Adipose tissue (tissue), 3 donors: ENCODE results near the gene GOLGA6C. TPM values are rescaled to one million over a fixed set of nuclear protein-coding genes. Genes with fewer than 3 reads are reported as not detected.
"Not testable (repeated sequence)": the region's sequence is repeated elsewhere in the genome, so short reads cannot be mapped to it uniquely, and the experiment has no call there.

Experiments used
- H3K27ac ChIP-seq: one replicate; pipeline ENCODE4 v1.5.1; 2013; ENCODE audit warnings: low read depth, low read length
- WGBS, 3 donors: extraction: QIAGEN DNeasy Blood & Tissue Kit; methylation state at CpG; one replicate each; pipeline ENCODE4 v1.1.7; 2013; 5-methylcytosine and 5-hydroxymethylcytosine counted together
- polyA plus RNA-seq, 3 donors: library from polyadenylated mRNA; stranded (reverse); fragments of 200-250 nt; gene quantifications; one replicate each; pipeline ENCODE4 v1.2.3, GENCODE V29; 2013
- donor health status: healthy with polysubstance abuse.
- donor health status: Bipolar disorder and iron deficiency.
- donor health status: healthy.

The GOLGA6C gene
- polyA plus RNA-seq, 3 donors, result 0.03 TPM; not detected in 2

- 70 to 85% (median 71%) methylated on average over 10 to 11 of the region's 11 CpGs for WGBS, 3 donors
These were observed 20.7 kb upstream of the GOLGA6C start for GRCh38 chr15:75237316-75237982.

GRCh38 chr15:75238150-75238549, 20.0 kb upstream of the GOLGA6C start:
- no peak overlapping the region for H3K27ac ChIP-seq
- 82 to 86% (median 82%) methylated on average over 5 of the region's 5 CpGs for WGBS, 3 donors

More at GRCh38 chr15:75237316-75237982, 20.7 kb upstream of the GOLGA6C start:
- H3K27ac ChIP-seq, result no peak overlapping the region

- 65 to 85% (median 69%) methylated on average over 1 of the region's 1 CpG for WGBS, 3 donors
- not testable (repeated sequence) for H3K27ac ChIP-seq
These were observed 12.4 kb upstream of the GOLGA6C start for GRCh38 chr15:75245741-75246140.

GRCh38 chr15:75248991-75249390, 9.1 kb upstream of the GOLGA6C start:
- WGBS, 3 donors, result 34 to 70% (median 66%) methylated on average over 6 of the region's 6 CpGs
- not testable (repeated sequence) for H3K27ac ChIP-seq

GRCh38 chr15:75249726-75250125, 8.4 kb upstream of the GOLGA6C start:
- H3K27ac ChIP-seq, result no peak overlapping the region
- WGBS, 3 donors, result 69 to 79% (median 69%) methylated on average over 4 of the region's 4 CpGs

GRCh38 chr15:75251343-75251742, 6.8 kb upstream of the GOLGA6C start:
- 80 to 87% (median 85%) methylated on average over 4 of the region's 4 CpGs for WGBS, 3 donors

GRCh38 chr15:75252285-75252684, 5.8 kb upstream of the GOLGA6C start:
- WGBS, 3 donors, result 79 to 89% (median 83%) methylated on average over 4 of the region's 4 CpGs
- not testable (repeated sequence) for H3K27ac ChIP-seq

More at GRCh38 chr15:75251343-75251742, 6.8 kb upstream of the GOLGA6C start:
- not testable (repeated sequence) for H3K27ac ChIP-seq

GRCh38 chr15:75258620-75259343, 648 bp downstream of the GOLGA6C start:
- 72 to 85% (median 84%) methylated on average over 10 to 11 of the region's 16 CpGs for WGBS, 3 donors
- H3K27ac ChIP-seq, result not testable (repeated sequence)

GRCh38 chr15:75259873-75260272, 1.7 kb downstream of the GOLGA6C start:
- not testable (repeated sequence) for H3K27ac ChIP-seq
- no CpG with 5 or more reads among the region's 3 CpGs for WGBS, 3 donors

- H3K27ac ChIP-seq, result not testable (repeated sequence)
- 85 to 93% (median 88%) methylated on average over 3 of the region's 8 CpGs for WGBS, 3 donors
These were observed 15.7 kb downstream of the GOLGA6C start for GRCh38 chr15:75273751-75274359.

GRCh38 chr15:75274509-75275107, 16.5 kb downstream of the GOLGA6C start:
- 49 to 72% (median 58%) methylated on average over 4 to 5 of the region's 5 CpGs for WGBS, 3 donors
- H3K27ac ChIP-seq, result not testable (repeated sequence)

GRCh38 chr15:75275617-75276016, 17.5 kb downstream of the GOLGA6C start:
- not testable (repeated sequence) for H3K27ac ChIP-seq
- 76 to 79% (median 78%) methylated on average over 3 of the region's 3 CpGs for WGBS, 3 donors

- not testable (repeated sequence) for H3K27ac ChIP-seq
- 29% methylated on average over 1 of the region's 1 CpG; no CpG with 5 or more reads in 2 of the 3 donors for WGBS, 3 donors
These were observed 20.4 kb downstream of the GOLGA6C start for GRCh38 chr15:75278497-75278896.

- 91% methylated on average over 2 of the region's 7 CpGs; no CpG with 5 or more reads in 2 of the 3 donors for WGBS, 3 donors
These were observed 24.4 kb downstream of the GOLGA6C start, which contains the start of gene GOLGA6D for GRCh38 chr15:75282572-75282971. Gene GOLGA6D, plus strand, starts transcription at chr15:75282835. Its CDS starts 41 bp downstream, at chr15:75282876.

GRCh38 chr15:75284152-75284551, 26.0 kb downstream of the GOLGA6C start:
- WGBS, 3 donors, result no CpG with 5 or more reads among the region's 3 CpGs
- H3K27ac ChIP-seq, result not testable (repeated sequence)

More at GRCh38 chr15:75282572-75282971, 24.4 kb downstream of the GOLGA6C start, which contains the start of gene GOLGA6D:
- H3K27ac ChIP-seq, result not testable (repeated sequence)

- 75 to 80% methylated on average over 5 of the region's 18 CpGs; no CpG with 5 or more reads in 1 of the 3 donors for WGBS, 3 donors
- H3K27ac ChIP-seq, result not testable (repeated sequence)
These were observed 35.5 kb downstream of the GOLGA6C start for GRCh38 chr15:75293660-75294059.

- WGBS, 3 donors, result 74 to 89% (median 80%) methylated on average over 3 to 6 of the region's 13 CpGs
- not testable (repeated sequence) for H3K27ac ChIP-seq
These were observed 40.6 kb downstream of the GOLGA6C start for GRCh38 chr15:75298541-75299310.

- not testable (repeated sequence) for H3K27ac ChIP-seq
- 15 to 25% (median 20%) methylated on average over 5 to 6 of the region's 6 CpGs for WGBS, 3 donors
These were observed 41.2 kb downstream of the GOLGA6C start for GRCh38 chr15:75299311-75299688.
